ENCODE results near the gene GRM7. TPM values are rescaled to one million over a fixed set of nuclear protein-coding genes. Genes with fewer than 3 reads are reported as not detected.

Gene GRM7
- total RNA-seq, 1 donor from 2014 or later, result 0.06 TPM

DNA sequence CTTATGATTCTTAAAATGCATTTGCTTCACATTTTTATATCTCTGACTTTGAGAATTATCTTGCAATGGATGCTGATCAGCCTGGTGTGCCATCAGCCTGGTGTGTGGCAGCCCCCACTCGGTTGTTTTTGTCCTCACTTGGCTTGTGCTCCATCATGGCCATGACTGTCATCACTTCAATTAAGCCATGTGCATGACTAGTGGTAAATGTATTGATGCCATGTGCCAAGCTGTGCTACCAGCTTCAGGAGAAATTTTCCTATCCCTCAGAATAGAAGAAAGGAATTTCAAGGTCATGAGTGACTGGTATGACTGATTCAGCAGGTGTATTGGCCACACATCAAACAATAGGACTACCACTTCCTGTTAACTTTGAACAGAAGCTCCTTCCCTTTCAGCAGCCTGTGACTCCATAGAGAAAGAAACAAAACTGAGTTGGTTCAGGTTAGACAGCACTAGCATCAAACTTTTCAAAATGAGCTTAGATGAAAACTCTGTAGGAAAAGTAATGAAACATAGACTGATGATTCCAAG, 251.7 kb downstream of the GRM7 start:
- no peak for DNase-seq (ENCODE audit: extremely low read depth, low read depth, low spot score)

DNA sequence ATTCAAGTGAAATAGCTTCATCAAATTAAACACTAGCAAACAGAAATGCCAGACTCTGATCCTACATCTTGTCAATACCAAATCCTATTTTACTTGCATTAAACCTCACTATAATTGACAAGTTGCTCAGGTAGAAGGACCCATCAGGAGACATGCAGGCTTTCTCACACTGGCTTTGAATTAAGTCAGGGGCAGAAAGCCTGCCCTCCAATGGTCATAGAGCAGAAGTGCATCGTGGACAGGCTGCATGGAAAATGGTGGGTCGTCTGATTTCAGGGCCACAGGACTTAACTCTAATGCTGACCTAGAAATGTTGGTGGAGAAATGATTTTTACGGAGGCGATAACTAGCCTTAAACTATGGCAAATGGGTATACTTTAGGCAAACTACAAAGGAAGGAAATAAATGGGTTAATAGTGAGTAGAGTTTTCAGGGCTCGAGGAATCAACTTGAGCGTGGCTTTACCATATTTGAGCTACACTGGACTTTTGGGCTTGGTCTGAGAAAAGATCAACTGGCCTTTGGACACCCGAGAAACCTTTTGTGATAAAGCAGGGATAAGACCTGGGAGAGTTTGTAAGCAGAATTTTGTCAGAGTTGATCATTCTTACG, 283.9 kb downstream of the GRM7 start:
- DNase-seq (ENCODE audit: extremely low read depth, low read depth, low spot score), result no peak

DNA sequence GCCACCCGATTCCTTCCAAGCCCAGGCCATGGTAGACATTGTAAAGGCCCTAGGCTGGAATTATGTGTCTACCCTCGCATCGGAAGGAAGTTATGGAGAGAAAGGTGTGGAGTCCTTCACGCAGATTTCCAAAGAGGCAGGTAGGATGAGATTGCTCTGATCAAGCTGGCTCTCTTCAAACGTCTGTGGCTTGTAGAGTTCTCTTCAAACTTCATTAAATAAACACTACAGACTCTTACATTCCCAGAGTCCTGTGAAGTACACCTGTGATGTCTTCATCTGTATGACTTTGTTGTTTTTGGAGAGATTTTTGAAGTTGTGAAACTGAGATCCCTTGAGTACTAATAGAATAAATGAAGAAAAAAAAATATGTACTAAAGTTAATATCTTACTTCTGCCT, 285.6 kb downstream of the GRM7 start:
- no peak for DNase-seq (ENCODE audit: extremely low read depth, low read depth, low spot score)

DNA sequence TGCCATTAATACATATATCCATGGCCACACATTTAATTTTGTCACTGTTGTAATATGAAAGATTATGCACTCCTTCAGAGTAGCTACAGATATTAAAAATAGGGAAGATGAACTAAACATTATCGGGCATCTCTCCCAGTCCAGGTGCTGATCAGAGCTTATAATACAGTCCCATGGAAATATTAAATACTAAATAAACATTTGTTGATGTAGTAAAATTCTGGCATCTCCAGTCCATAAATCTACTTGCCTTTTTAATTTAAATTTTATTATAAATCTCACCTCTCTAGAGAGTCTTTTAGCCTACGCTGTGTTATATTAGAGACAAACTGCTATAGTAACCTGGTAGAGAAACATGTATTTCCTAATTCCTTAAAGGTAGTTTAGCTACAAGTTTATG, 297.6 kb downstream of the GRM7 start:
- no peak for DNase-seq (ENCODE audit: extremely low read depth, low read depth, low spot score)

GRCh38 chr3:7160689-7161088, 299.8 kb downstream of the GRM7 start:
- DNase-seq (ENCODE audit: extremely low read depth, low read depth, low spot score), result no peak

- DNase-seq (ENCODE audit: extremely low read depth, low read depth, low spot score), result no peak
These were observed 305.5 kb downstream of the GRM7 start for GRCh38 chr3:7166460-7166859.

DNA sequence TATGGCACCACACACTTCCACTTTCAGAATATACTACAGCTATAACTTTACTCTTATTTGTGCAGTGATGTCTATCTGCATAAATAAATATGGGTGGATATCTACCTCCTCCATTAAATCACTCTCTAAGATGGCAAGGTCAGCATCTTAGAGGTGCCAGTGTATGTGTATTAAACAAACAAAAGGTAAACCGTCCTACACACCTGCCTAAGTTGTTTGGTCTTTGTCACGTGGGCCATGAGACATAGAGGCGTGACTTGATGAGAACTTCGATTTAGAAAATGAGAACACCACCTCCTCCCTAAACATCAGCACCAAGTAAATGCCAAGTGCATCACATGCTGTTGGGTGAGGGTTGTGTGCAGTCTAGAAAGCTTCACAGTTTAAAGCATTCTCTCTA, 310.6 kb downstream of the GRM7 start:
- DNase-seq (ENCODE audit: extremely low read depth, low read depth, low spot score), result no peak

DNA sequence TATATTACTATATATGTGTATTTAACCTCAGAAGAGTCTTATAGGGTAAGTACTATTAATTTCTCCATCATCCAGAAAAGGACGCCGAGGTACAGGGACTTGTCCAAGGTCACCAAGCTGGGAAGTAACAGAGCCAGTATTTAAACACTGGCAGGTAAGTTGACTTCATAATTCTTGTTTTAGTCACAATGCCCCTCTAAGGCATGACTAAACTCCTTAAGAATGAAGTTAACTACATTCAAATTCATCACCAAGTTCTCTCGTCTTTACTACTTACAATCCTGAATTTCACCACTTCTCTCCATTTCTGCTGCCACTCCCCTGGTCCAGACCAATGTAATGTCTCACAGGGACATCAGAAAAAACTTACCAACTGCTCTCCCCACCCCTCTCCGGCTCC, 312.1 kb downstream of the GRM7 start:
- no peak for DNase-seq (ENCODE audit: extremely low read depth, low read depth, low spot score)

DNA sequence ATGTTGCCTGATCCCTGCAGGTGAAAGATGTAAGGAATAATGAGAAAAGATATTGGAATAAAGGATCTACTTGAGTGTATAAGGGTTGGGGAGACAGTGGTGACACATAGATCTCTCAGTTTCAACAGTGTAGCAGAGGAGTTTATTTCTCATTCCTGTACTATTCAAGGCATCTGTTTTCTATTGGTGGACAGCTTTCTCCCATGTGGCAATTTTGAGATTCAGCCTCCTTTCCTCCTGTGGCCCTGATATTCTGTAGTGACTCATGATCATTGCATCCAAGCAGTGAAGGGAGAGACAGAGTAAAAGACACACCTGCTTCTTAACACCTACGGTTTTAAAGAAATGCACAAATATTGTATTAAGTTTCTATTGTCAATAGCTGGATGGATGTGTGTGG, 327.6 kb downstream of the GRM7 start:
- DNase-seq (ENCODE audit: extremely low read depth, low read depth, low spot score), result no peak

- peak; percentile 1 for DNase-seq (ENCODE audit: extremely low read depth, low read depth, low spot score)
These were observed 329.2 kb downstream of the GRM7 start for GRCh38 chr3:7190095-7190494.

- DNase-seq (ENCODE audit: extremely low read depth, low read depth, low spot score), result no peak
These were observed 332.4 kb downstream of the GRM7 start for GRCh38 chr3:7193269-7193668.

DNA sequence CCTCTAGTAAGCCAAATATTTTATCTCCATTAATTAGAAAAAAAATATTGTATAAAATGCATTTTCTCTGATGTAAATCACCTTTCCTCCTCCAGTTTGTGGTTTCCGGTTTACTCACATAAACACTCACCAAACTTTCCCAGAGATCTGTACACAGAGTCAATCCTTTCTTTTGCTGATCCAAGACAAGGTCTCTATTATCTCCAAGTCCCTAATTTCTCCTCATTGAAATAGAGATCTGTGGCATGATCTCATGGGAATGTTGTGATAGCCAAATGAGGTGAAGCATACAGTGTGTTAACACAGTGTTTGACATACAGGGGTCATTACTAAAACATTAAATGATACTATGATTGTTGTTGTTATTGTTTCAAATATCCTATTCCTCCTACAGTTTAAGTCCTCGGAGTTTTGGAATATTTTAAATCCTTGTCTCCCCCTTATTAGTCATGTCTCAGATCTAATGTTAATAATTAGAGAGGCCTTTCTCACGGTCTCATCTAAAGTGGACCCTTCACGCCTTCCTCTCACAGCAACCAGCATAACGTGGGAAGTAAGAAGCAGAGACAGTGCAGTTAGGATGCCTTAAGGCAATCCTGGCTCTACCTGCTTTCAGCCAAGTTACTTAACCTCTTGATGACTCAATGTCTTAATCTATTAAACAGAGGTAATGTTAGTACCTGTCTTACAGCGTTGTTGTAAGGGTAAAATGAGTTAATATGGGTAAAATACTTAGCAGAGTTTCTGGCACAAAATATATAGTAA, 333.3 kb downstream of the GRM7 start:
- DNase-seq (ENCODE audit: extremely low read depth, low read depth, low spot score), result no peak

GRCh38 chr3:7195934-7196333, 335.0 kb downstream of the GRM7 start:
- DNase-seq (ENCODE audit: extremely low read depth, low read depth, low spot score), result no peak

DNA sequence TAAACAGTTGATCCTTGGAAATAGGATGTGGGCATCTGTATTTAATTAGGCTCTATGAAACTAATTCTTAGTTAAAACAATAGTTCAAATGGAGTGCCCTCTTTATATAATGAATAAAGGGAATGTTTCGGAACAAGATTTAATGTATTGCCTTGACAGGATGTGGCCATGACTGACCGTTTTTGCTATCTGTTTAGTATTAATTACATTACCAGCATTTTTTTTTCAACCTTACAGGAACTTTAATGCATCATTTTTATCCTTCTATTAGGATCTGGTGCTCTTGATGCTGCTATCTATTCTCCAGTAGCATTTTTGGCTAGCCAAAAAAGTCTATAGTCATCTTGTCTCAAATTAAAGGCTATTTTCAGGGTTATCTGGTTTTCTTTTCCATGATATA, 340.9 kb downstream of the GRM7 start:
- no peak for DNase-seq (ENCODE audit: extremely low read depth, low read depth, low spot score)

DNA sequence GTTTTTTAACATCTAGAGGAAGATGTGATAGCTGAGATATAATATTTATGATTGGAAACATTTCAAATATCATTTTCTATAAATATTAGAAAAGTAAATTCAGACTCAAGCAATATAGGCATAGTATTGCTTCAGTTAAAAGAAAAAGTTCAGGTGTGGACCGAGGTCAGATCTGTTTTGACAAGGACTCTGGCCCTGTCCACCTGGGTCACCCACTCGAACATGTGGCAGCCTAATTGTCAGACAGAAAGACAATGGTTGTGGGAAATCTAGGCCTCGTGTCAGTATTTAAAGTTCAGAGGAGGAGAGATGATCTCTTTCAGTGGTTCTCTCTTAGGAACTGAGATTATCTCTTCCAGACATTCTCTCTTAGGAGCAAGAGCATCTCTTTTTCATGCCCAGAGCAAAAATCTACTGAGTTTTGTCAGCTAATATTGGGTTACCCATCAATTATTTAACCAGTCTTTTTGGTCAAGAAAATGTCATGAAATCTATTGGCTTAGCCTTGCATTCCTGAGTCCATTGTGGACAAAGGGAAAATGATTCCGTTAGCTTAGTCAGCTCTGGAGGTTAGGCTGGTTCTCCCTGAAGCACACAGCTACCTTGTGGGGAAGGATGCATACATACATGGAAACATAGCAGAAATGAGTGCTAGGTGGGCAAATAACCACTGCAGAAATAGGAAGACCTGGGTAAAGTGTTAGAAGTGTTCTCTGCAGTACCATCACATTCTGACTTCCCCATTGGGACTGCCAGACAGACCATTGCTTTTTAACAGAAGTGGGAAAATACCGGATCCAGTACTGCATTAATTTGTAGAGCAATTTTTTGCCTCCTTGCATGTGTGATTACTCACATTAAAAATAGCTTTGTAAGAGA, 343.3 kb downstream of the GRM7 start:
- no peak for DNase-seq (ENCODE audit: extremely low read depth, low read depth, low spot score)

DNA sequence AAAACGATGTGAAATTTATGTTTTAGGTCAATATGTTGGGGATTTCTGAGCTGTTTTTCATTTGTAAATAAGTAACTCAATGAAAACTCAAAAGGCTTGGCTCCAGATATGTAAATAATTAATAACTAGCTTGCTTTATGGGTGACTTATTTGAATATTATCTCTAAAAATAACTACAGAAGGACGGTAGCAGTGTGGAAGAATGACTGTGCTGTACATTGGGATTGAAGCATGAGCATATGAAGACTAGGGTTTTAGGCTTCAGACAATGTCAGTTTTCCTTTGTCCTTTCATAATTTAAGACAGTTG, 343.9 kb downstream of the GRM7 start:
- DNase-seq (ENCODE audit: extremely low read depth, low read depth, low spot score), result no peak

GRCh38 chr3:7205535-7205934, 344.6 kb downstream of the GRM7 start:
- DNase-seq (ENCODE audit: extremely low read depth, low read depth, low spot score), result no peak

GRCh38 chr3:7205962-7206361, 345.0 kb downstream of the GRM7 start:
- no peak for DNase-seq (ENCODE audit: extremely low read depth, low read depth, low spot score)

GRCh38 chr3:7207125-7207524, 346.2 kb downstream of the GRM7 start:
- DNase-seq (ENCODE audit: extremely low read depth, low read depth, low spot score), result no peak

DNA sequence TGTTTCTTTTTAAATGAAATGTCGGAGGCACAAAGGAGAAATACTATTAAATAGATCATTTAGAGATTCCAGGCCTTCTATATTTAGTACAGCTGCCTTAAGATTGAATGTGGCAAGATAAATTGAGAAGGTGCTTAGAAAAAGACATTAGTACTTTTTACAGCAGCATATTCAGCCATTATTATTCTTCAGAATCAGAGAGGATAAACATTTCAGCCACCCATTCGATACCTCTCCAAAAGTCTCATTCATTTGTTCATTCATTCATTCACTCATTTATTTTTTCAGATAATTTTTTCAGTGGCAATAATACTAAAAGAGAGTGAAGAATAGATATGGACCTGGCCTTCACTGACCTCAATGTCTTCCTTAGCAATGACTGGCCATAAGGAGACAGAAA, 347.0 kb downstream of the GRM7 start:
- DNase-seq (ENCODE audit: extremely low read depth, low read depth, low spot score), result no peak

DNA sequence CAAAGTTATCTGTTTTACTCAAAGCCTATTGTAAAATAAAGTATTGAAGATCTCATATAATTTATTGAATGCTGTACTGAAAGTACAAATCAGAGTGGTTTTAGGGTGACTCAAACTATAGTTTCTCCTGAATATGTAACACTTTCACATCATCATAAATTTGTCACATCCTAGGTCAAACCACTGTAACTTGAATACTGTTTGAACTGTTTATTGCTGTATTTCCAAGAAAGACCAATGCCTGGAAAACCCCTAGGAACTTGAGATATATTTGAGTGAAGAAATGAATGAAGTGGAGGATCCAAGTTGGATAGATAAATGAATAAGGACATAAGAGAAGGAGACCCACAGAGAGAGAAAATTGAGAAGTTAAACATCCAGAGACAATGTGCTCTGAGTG, 348.2 kb downstream of the GRM7 start:
- DNase-seq (ENCODE audit: extremely low read depth, low read depth, low spot score), result no peak

- DNase-seq (ENCODE audit: extremely low read depth, low read depth, low spot score), result no peak
These were observed 350.8 kb downstream of the GRM7 start for GRCh38 chr3:7211740-7212139.

Data from glomerular endothelial cell (primary cell).